NCI-H146 treated with DMSO at 0.1 percent for 48 hours (cell line): ENCODE results near the gene LRTM2.
A peak's percentile ranks its signal among the peaks of the same experiment; 100 is the strongest.

Experiments
- DNase-seq: peaks from one replicate; lab custom pipeline; 2025; ENCODE audit not compliant: unreplicated experiment; lab: John Stamatoyannopoulos, UW

The LRTM2 gene

GRCh38 chr12:1820191-1820895, at the start of gene LRTM2:
TSS of gene LRTM2 (plus strand) at chr12:1820565. CDS start at chr12:1828149, 7,584 bp downstream.
- no peak for DNase-seq

GRCh38 chr12:1773937-1774655, 46.3 kb upstream of the LRTM2 start:
- no peak for DNase-seq

- DNase-seq, result no peak
Observed at GRCh38 chr12:1776170-1776921, 44.0 kb upstream of the LRTM2 start.

GRCh38 chr12:1777798-1778197, 42.6 kb upstream of the LRTM2 start:
- DNase-seq, result no peak

DNA sequence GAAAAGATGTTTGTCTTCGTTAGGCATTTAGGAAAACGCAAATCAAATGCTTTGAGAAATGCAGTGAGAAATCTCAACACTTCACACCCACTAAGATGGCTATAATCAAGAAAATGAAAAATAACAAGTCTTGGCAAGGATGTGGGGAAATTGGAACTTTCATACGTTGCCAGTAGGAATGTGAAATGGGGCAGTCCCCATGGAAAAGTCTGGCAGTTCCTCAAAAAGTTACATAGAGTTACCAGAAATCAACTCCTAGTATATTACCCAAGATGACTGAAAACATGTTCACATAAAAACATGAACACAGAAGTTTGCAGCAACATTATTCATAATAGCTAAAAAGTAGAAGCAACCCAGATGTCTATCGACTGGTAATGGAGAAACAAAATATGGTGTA, 41.5 kb upstream of the LRTM2 start:
- DNase-seq, result no peak

DNA sequence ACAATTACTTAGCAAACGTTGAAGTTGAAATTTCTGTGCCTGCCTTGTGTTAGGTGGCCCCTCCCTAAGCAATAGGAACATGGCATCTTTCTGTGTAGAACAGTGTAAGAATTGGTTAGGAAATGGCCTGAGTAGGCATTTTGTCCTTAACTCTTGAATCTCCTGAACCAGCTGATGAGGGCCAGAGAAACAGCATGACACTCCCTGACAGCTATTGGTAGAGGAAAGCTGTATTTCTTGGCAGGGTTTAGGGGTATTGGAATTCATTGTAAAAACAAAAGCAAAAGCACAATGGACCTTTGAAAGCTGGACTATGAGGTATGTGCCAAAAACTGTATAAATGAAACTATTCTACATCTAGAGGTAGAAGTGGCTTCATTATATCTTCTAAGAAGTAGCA, 40.6 kb upstream of the LRTM2 start:
- no peak for DNase-seq

GRCh38 chr12:1781772-1782171, 38.6 kb upstream of the LRTM2 start:
- no peak for DNase-seq

- DNase-seq, result no peak
Observed at GRCh38 chr12:1782215-1782614, 38.1 kb upstream of the LRTM2 start.

DNA sequence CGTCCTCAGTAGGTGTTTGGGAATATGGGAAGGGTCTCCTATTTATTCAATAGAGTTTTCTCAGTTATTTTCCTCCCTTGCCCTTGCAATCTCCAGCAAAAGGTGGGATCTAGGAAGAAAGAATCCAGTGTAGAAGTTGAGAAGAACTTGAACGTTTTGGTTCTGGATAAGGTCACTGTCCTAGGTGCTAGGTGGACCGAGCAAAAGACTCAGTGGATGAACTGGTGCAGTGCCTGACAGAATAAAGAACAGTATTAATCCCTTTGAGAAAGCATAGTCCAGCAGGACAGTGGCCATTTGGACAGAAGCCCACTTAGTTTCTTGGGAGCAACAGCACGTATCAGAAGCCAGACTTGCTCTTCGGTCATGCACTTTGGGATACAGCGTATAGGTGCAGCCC, 32.7 kb upstream of the LRTM2 start:
- no peak for DNase-seq

- DNase-seq, result no peak
Observed at GRCh38 chr12:1790444-1790843, 29.9 kb upstream of the LRTM2 start.

DNA sequence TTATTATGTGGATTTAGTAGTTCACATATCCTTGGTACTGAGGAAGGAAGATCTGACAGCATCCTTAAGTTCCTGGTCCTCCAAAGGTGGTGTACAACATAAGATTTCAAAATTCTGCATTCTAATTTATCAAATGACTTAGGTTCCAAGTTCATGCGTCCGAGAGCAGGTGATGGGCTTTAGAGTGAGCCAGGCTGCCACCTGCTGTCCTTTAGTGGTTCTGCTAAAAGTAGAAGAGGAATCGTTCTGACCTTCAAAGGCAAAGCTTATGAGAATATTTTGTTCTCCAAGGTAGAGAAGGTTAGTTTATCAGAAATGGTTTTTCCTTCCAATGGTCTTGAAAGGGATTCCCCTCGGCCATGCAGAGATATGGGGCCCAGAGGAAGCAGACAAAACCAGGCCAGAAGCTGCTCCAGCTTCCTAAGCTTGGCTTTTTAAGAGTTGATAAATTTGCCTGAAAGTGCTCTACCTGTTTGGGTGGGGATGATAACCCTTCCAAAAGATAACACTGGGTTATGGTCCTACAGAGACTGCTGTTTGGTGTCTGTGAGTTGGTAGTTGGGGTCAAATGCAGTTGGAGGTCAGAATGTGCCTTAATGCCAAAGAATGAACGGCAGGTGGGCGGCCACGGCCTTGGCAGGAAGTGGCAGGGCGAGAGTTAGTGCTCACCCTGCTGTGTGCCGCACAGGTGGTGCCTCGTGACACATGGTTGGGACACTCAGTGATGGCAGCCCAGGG, 29.1 kb upstream of the LRTM2 start:
- peak; percentile 46 for DNase-seq

DNA sequence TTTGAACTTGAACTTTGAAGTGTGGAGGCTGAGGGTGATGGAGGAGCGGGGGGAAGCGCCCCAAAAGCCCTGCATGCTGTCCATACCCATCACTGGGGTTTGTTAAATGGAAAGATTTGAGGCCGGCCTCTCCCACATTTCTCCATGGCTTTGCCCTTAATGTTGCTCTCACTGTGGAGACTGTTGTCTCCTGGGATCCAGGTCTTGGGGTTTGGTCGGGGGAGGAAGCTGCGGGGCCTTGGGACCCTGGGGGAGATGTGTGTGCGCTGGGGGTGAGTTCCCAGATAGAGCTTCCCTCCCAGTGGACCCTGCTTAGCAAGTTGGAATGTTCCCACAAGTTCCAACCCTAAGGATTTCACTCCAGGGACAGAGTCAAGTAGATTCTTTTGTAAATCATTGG, 28.0 kb upstream of the LRTM2 start:
- DNase-seq, result no peak

DNA sequence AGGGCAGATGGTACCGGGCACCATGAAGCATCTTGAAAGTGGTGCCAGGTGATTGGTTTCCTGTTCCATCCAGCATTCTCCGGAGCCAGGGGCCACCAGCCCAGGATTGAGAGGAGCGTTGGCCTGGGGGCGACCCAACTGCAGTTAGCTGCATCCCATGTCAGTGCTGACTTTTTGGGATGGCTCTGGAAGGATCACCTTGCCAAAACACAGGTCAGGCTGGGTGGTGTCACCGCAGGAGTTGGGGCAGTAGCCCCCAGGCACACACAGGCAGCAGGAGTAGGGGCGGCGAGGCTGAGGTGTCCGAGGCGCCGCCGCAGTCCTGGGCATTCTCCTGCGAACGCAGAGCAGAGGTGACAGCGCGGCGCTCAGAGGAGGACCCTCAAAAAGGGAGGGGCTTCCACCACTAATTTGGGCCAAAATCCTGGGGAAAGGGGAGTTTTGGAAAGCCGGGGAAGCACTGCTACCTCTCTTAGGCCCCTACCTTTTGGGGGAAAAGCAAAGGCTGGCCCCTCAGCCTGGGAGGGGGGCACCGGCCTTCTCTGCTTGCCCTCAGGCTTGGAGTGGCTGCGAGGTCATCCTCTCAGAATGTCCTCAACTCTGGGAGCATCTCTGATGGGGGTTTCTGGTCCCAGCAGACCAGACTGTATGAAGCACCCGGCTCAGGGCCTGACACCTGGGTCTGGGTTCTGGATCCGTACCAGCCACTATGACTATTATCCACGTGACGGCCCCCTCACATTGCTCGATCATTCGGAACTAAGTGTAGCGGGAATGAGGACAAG, 26.7 kb upstream of the LRTM2 start:
- no peak for DNase-seq

DNA sequence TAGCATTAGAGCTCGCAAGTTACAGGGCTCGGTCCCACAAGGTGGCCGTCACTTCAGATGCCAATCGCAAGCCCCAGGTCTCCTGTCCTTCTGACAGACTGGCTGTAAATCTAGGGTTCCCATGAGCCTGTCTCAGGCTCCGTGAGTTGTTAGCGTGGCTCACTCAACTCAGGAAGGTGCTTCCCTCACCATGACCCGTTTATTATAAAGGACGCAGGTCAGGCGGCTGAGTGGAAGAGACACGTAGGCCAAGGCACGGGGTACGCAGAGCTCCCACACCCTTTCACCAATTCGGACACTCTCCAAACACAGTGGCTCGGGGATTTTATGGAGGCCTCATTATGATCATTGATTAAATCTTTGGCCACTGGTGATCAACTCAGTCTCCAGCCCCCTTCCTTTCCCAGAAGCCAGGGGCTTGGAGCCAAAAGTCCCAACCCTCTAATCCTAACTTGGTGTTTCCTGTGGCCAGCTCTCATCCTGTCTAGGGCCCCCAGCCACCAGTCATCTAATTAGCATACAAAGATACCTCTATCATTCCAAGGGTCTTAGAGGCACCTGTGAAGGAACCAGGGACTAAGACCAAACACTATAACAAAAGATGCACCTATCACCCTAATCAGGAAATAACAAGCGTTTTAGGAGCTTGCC, 25.8 kb upstream of the LRTM2 start:
- DNase-seq, result no peak

DNA sequence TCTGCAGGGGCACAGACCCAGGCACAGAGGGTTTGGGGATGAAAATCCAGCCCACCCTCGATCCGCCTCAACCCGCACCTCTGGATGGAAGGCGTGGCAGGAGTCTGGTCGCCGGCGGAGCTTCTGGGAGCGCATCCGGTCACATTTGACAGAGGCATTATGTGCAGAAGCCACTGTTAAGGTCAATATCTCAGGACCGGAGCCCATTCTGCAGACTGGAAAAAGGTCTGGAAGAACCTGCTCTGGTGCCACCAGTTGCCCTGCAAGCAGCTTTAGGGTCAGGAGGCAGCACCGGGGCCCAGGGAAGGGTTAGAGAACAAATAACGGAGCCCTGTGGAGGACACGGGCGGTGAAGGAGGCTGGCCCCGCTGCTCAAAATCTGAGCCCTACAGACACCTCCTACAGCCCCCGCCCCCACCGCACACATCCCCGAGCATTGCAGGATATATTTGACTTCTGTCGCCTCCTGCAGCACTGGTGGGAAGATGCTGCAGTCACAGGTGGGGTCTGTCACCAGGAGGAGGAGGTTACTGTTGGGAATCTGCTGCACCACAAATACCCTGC, 25.1 kb upstream of the LRTM2 start:
- DNase-seq, result no peak

DNA sequence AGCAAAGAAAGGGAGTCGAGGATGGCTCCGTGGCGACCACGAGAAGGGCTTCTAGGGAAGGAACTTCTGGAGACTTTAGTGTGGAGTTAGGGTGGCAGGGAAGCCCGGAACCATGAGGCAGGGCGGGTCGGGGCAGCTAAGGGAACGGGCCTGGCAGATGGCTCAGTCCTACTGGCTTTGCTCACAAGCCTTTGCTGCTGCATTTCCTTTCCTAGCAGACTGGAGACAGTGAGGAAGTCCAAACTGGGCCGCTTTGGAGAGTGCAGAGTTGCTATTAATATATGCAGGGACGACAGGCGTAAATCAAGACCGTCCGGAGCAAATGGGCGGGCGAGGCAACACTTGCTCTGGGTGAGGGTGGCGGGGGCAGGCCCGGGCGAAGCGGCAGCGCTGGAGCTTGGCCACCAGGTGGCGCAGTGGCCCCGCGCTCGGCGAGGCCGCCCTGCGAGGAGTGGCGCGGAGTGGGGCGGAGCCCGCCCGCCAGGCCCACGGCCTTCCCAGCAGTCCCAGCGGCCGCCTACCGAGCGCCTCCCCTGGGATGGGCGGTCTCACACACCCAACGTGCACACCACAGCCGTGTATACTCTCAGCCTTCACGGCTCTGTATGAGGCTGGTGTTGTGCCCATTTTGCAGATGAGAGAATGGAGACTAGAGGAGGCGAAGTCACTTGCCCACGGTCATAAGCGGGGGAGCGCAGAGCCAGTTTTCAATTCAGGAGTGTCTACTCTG, 24.4 kb upstream of the LRTM2 start:
- DNase-seq, result peak; percentile 61

- DNase-seq, result no peak
Observed at GRCh38 chr12:1796515-1797010, 23.8 kb upstream of the LRTM2 start.

DNA sequence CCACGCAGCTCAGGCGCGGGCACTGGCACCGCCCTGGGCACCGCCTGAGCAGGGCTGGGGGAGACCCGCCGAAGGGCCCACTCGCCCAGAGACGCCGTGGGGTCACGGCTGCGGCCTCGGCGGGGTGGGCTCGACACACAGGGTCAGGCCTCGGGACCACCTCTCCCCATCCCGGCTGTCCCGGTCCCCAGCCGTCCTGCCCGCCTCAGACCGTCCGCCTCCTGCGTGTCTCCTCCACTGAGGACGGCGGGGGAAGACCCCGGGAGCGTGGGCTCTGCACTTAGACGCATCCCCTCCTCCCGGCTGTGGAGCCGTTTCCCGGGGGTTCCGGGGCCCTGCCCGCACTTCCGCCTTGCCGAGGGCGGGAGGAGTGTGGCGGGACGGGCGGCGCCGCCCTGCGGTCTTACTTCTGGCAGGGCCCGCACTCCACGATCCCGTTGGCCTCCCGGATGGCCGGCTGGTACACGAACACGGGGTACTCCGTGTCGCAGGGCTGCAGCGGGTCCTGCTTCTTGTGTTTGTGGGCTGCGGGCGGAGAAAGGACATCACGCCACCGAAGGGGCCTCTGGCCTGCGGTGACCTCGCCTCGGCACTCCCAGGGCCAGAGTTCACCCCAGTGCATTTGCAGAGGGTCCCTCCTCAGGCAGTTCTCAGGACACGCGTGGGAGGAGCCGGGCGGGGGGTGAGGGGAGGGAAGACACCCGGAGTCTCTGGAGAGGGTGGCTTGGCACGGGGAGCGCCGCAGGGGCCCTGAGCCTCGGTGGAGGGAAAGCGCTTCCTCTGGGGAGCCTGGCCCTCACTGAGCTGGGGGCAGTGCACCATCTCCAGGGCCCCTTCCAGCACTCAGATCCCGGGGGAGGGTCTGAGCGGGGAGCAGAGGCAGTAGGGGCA, 23.1 kb upstream of the LRTM2 start:
- no peak for DNase-seq
